Activated CD8-positive, alpha-beta memory T cell treated with anti-CD3 and anti-CD28 coated beads for 36 hours (primary cell): ENCODE measurements around the gene GIGYF2. TPM values are rescaled to one million over a fixed set of nuclear protein-coding genes. Genes with fewer than 3 reads are reported as not detected.
"Not testable (repeated sequence)": the region's sequence is repeated elsewhere in the genome, so short reads cannot be mapped to it uniquely, and the experiment has no call there.

Source experiments
- CTCF ChIA-PET: fragments of 350-600 bp; sonication (Branson Sonifier 250); formaldehyde crosslinking; loops from one replicate; lab custom pipeline; 2021; ENCODE audit warnings: antibody characterized with exemption; lab: Charles Lee
- POLR2A ChIA-PET: fragments of 350-600 bp; sonication (Branson Sonifier 250); formaldehyde crosslinking; loops from one replicate; lab custom pipeline; 2021; ENCODE audit warnings: antibody characterized with exemption; lab: Charles Lee
- total RNA-seq, 2 experiments: library from RNA; stranded (reverse); gene quantifications; one replicate each; pipeline ENCODE4 v1.2.3, GENCODE V29; 2021

The GIGYF2 gene
- total RNA-seq, 2 experiments from 2014 or later: 49.9 to 54.0 TPM

DNA sequence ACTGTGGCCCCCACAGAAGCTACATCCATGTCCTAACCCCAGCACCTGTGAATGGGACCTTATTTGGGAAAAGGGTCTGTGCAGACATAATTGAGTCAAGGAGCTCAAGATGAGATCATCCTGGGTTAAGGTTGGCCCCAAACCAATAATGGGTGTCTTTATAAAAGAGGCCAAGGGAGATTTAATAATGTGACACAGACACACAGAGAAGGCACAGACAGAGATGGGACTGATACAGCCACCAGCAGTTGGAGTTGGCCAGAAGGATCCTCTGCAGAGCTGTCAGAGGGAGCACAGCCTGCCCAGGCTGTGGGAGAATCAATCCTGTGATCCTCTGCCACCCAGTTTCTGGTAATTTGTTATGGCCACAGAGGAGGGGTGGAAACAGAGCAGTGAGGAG lies 199.0 kb downstream of the GIGYF2 start:
- CTCF ChIA-PET: no interaction called here
- POLR2A ChIA-PET: no interaction called here

GRCh38 chr2:232896720-232897597 lies 199.8 kb downstream of the GIGYF2 start:
- CTCF ChIA-PET: interaction anchor here (0.9 to 1.2 kb wide), 2 partner anchors 17 to 35 kb away, joined by 3 read pairs; no protein-coding TSS in a partner anchor
- POLR2A ChIA-PET: no interaction called here

DNA sequence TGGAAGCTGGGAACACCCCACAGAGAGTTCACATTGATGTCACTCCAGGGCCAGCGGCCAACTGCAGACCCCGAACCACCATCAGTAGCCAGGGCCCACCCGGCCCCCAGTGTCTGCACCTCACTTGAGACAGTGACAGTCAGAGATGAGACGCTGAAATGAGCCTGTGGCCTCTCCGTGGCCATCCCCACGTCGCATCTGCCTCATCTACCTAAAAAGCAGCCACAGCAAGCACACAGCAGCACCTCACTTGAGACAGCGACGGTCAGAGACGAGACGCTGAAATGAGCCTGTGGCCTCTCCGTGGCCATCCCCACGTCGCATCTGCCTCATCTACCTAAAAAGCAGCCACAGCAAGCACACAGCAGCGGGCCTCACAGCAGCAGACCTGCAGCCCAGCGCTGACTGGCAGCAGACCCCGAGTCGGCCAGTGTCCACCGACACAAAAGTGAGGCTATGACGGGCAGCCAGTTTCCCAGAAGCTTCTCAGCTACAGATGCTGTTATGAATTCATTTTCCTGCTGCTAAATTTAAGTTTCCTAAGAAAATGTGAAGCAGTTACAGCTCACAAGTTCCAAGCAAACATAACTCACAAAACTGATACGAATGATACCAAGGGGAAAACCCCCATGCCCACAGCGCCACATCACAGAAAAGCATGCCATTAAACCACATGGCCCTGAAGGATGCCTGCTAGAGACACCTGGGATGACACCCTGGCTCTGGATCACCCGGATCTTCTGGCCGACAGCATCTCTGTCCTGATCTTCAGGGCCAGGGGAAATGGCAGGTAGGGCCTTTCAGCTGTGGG lies 200.7 kb downstream of the GIGYF2 start:
- ChIA-PET CTCF (interaction anchor here (0.9 to 1.2 kb wide), 2 partner anchors 18 to 34 kb away, joined by 3 read pairs; no protein-coding TSS in a partner anchor), POLR2A (interaction anchor here (0.6 kb wide), 1 partner anchor 180 kb away, joined by 4 read pairs; no protein-coding TSS in a partner anchor)

GRCh38 chr2:232898592-232899543 lies 201.7 kb downstream of the GIGYF2 start:
- CTCF ChIA-PET: interaction anchor here (1.2 kb wide), 1 partner anchor 33 kb away, joined by 3 read pairs; no protein-coding TSS in a partner anchor
- POLR2A ChIA-PET: no interaction called here

DNA sequence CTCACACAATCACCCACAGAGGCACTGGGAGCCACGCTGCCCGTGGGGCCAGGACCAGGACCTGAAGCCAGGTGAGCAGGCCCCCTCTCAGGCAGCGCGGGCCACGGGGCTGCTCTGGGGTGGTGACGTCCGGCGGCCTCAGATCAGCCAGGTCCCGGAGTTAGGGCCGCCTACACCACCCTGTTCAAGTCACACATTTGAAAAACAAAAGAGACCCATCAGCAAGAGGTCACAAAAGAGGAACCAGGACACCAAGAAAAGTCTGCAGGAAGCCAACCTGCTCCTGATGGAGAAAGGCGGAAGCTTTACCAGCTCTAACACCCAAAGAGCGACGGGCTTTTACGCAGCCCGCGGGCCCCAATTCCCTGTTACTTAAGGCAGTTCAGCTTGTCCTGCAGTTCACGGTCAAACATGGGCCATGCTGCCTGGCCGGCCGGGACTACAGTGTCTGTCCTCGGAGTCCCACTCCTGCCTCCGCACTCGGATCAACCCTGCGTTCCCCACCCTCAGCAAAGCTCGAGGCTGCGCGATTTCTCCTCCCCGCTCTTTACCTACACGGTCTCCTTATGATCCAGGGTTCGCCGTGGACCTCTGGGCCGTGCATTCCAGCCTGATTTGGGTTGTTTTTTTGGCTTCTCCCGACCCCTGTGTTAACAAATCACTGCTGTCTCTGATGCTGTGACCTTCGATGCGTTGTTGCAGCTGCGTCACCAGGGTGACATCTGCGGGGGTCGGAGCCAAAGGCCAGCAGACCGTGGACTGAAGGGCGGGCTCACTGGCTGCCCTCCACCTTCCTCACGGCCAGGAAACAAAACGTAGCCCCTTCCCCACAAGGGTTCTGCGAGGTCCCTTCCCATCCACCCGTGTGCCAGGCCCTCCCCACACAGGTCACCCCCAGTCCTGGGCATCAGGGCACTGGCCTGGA lies 203.9 kb downstream of the GIGYF2 start:
- ChIA-PET POLR2A (no interaction called here), CTCF (no interaction called here)

- CTCF ChIA-PET: interaction anchor here (0.6 kb wide), 1 partner anchor 666 kb away, joined by 3 read pairs; no protein-coding TSS in a partner anchor
- POLR2A ChIA-PET: no interaction called here
Measured at GRCh38 chr2:232901736-232902578, 204.8 kb downstream of the GIGYF2 start.

DNA sequence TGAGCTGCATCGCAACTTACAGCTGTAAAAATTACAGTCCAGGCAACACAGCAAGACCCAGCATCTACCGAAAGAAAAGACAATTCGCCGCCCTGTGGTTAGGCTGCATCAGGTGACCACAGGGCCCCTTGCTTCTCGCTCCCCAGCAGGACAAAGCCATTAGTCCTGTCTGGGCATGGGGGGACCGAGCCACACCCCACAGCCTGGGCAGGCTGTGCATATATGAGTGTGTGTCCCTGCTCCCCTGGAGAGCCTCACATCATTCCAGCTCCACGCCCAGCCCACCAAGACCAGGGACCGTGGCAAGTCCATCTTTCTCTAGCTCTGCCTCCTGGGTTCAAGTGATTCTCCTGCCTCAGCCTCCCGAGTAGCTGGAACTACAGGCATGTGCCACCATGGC lies 206.9 kb downstream of the GIGYF2 start:
- CTCF ChIA-PET: no interaction called here
- POLR2A ChIA-PET: interaction anchor here (0.6 kb wide), 1 partner anchor 28 kb away, joined by 3 read pairs; no protein-coding TSS in a partner anchor

GRCh38 chr2:232906867-232907717 lies 210.0 kb downstream of the GIGYF2 start:
- POLR2A ChIA-PET, CTCF ChIA-PET: not testable (repeated sequence)

DNA sequence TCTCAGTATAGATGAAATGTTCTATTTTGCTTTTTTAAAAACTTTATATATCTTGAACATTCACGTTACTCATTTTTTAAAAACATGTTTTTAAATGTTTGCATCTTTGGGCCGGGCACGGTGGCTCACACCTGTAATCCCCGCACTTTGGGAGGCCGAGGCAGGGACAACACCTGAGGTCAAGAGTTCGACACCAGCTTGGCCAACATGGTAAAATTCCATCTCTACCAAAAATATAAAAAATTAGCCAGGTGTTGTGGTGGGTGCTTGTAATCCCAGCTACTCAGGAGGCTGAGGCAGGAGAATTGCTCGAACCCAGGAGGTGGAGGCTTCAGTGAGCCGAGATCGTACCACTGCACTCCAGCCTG lies 210.6 kb downstream of the GIGYF2 start:
- POLR2A ChIA-PET, CTCF ChIA-PET: not testable (repeated sequence)

DNA sequence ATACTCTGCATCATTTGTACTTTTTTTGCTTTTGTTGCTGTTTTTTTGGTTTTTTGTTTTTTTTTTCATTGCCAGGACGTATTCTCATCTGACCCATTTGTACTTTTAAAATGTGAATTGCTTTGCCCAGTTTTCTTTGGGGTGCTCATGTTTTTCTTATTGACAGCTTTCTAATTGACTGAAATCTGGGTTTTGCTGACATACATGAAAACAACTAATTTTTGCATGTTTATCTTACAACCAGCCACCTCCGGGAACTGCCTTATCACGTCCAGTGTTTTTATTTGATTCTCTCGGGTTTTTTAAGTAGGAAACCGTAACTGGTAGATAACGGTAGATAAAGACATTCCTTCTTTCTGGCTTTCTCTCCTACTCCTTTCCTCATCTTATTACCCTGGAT lies 211.6 kb downstream of the GIGYF2 start:
- POLR2A ChIA-PET: no interaction called here
- CTCF ChIA-PET: no interaction called here

Other genes starting within 250 kb of the GIGYF2 start
- not detected for gene ALPI, start 241.2 kb upstream of the GIGYF2 start, total RNA-seq
- gene ECEL1, start 209.5 kb upstream of the GIGYF2 start, total RNA-seq: under 1 TPM in 1 of 2 experiments, not detected in 1; 0.17 TPM
- gene PRSS56, start 176.9 kb upstream of the GIGYF2 start, total RNA-seq: not detected
- gene CHRND, start 171.2 kb upstream of the GIGYF2 start, total RNA-seq: not detected
- not detected for gene CHRNG, start 157.6 kb upstream of the GIGYF2 start, total RNA-seq
- 1 to 10 TPM; 6.2 to 6.3 TPM for gene TIGD1, start 146.8 kb upstream of the GIGYF2 start, total RNA-seq
- 10 to 100 TPM; 69.5 to 71.8 TPM for gene EIF4E2, start 146.6 kb upstream of the GIGYF2 start, total RNA-seq
- under 1 TPM; 0.17 to 0.51 TPM for gene EFHD1, start 63.7 kb upstream of the GIGYF2 start, total RNA-seq
- gene KCNJ13, start 79.2 kb downstream of the GIGYF2 start, total RNA-seq: not detected
- 1 to 10 TPM in 1 of 2 experiments, under 1 TPM in 1; 0.70 to 1.3 TPM for gene SNORC, start 172.9 kb downstream of the GIGYF2 start, total RNA-seq